Measurements from ENCODE around the gene MIDN. TPM values are rescaled to one million over a fixed set of nuclear protein-coding genes. Genes with fewer than 3 reads are reported as not detected.

Gene MIDN
- total and polyA plus RNA-seq, 2 of the 4 experiments (the other 2 are of a cell fraction), result 2.5 to 26.0 TPM

GRCh38 chr19:1259876-1260748 lies 11.7 kb downstream of the MIDN start:
- H2BK15ac ChIP-seq (ENCODE audit: low read depth, low read length), result no peak overlapping the region; the same call in 2 of the 3 replicates
- H2BK20ac ChIP-seq (ENCODE audit: low read depth, low read length), result no peak overlapping the region
- peaks cover 47% of the 10 kb centered on the region for H3K4me1 ChIP-seq (ENCODE audit: control insufficient read depth, insufficient read depth, low read length)
- no peaks in the 10 kb centered on the region for H3K9me3 ChIP-seq (ENCODE audit: control insufficient read depth, insufficient read depth, low read length)
- H3K56ac ChIP-seq (ENCODE audit: extremely low read depth, insufficient read depth, low read length), result no peak overlapping the region
- BruUV-seq (replicated peaks), result no TSS peak
- H3K9me1 ChIP-seq (ENCODE audit: insufficient read depth, low read length), result peaks cover 9% of the 10 kb centered on the region
- ChIA-PET POLR2A (ENCODE audit: unreplicated experiment) (interaction anchor here (0.7 kb wide), 1 partner anchor 9 kb away, joined by 3 read pairs; no protein-coding TSS in a partner anchor), CTCF (interaction anchor here (1.4 kb wide), 1 partner anchor 15 kb away, joined by 5 read pairs; no protein-coding TSS in a partner anchor)
- in situ Hi-C loops (cut with MboI; ENCODE audit: low sequenced_read_pairs), result no loop called here
- intact Hi-C loops (cut with micrococcal nuclease), result no loop called here
- H3K27ac ChIP-seq (ENCODE audit: insufficient read depth, low read length), result peak overlapping the region; percentile 71
- no peak overlapping the region for H3K4me3 ChIP-seq (ENCODE audit: insufficient read depth, low read depth, low read length)
- H3K27me3 ChIP-seq (ENCODE audit: control insufficient read depth, insufficient read depth, low read length), result no peaks in the 10 kb centered on the region
- peak overlapping the region; percentile 71 for H2AFZ ChIP-seq (replicated peaks; ENCODE audit: low read length, poor library complexity)
- 23% methylated on average over 8 of the region's 33 CpGs; no CpG with 5 or more reads in 1 of the 2 experiments for WGBS, 2 experiments (ENCODE audit: extremely low coverage in 2 of 2, insufficient read length in 1 of 2)
- peaks cover 0 to 68% of the 10 kb centered on the region in 2 experiments; a peak in 2 of 4 replicates for H3K79me1 ChIP-seq (ENCODE audit: low read depth in 1 of 2, low read length in 2 of 2)
- peak overlapping the region; percentile 64 for H3K4me2 ChIP-seq (ENCODE audit: low read depth, low read length)
- peak overlapping the region in 1 of 2 experiments; percentile 57; a peak in 2 of 4 replicates for H4K8ac ChIP-seq (ENCODE audit: low read depth in 2 of 2, low read length in 2 of 2)
- peak overlapping the region; percentile 78 for H2BK5ac ChIP-seq (ENCODE audit: low read depth, low read length, poor library complexity, severe bottlenecking)
- H3K14ac ChIP-seq (replicated peaks; ENCODE audit: low read depth, low read length), result 0 out of 2 replicates have a peak overlapping the region, but pooled peaks have one; percentile 0
- no peak overlapping the region for H3K23ac ChIP-seq (ENCODE audit: low read depth, low read length)
- dilution Hi-C loops (cut with HindIII; ENCODE audit: low sequenced_read_pairs, unreplicated experiment), result no loop called here
- peak overlapping the region; percentile 97 for H2AK9ac ChIP-seq (replicated peaks; ENCODE audit: low read depth, low read length, poor library complexity)
- no peak for DNase-seq
- no peak overlapping the region for H3K9ac ChIP-seq (ENCODE audit: low read depth, low read length)
- H2BK120ac ChIP-seq (ENCODE audit: low read depth, low read length), result peak overlapping the region; percentile 75; the same call in 1 of the 2 replicates
- peak overlapping the region; percentile 72 for H3K4ac ChIP-seq (ENCODE audit: low read depth, low read length)
- H4K20me1 ChIP-seq (ENCODE audit: insufficient read depth, low read length), result peaks cover 53% of the 10 kb centered on the region
- no peak overlapping the region for H4K91ac ChIP-seq (ENCODE audit: insufficient read depth, low read depth, low read length)
- peak overlapping the region; percentile 90 for H2AK5ac ChIP-seq (ENCODE audit: low read depth, low read length)
- peak; percentile 3 for ATAC-seq (ENCODE audit: low read depth)
- H4K5ac ChIP-seq (ENCODE audit: low read depth, low read length), result no peak overlapping the region
- TF ChIP-seq POLR2A (IDR thresholded peaks at IDR 0.05; ENCODE audit: low read depth, low read length), result peak; percentile 27
- peak; percentile 55; the same call in 1 of the 2 replicates for TF ChIP-seq CEBPB (IDR thresholded peaks at IDR 0.05; ENCODE audit: low read depth, low read length)
- no peak for TF ChIP-seq RFX5 (IDR thresholded peaks at IDR 0.05; ENCODE audit: low read depth, low read length)
- peaks cover 36% of the 10 kb centered on the region for H3K36me3 ChIP-seq (ENCODE audit: control insufficient read depth, insufficient read depth, low read length)
- H3K18ac ChIP-seq (ENCODE audit: low read depth, low read length), result no peak overlapping the region
